ENCODE measurements around the gene TSBP1. TPM values are rescaled to one million over a fixed set of nuclear protein-coding genes. Genes with fewer than 3 reads are reported as not detected.

Gene TSBP1
- total RNA-seq, 2 donors from 2014 or later = not detected

DNA sequence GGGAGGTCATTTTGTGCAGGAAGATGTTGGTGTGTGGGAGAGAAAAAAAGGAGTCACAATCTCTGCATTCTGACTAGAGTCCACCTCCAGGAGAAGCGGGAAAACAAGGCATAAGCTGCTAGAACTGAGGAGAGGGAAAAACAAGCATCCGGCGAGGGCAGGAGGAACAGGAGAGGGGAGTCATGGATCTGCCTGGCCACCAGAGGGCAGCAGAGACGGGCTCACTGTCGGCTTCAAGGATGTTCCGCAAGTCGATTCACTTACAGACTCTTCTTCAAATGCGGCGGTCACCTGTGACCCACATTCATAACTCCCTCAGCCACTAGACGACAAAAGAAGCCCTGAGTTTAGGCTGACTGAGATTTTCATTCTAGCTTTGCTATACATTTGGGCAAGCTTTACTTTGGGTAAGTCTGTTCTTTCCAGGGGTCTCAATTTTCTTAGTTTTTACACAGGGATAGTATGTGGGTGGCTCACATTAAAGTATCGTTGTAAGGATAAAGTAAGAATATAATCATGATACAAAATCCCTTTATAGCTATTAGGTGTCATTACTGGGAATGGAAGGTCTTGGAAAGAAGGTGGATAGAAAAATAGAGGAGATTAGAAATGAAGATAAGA, 41.8 kb upstream of the TSBP1 start:
- H3K27ac Mint-ChIP-seq = no peak overlapping the region
- peaks cover 2% of the 10 kb centered on the region for H3K4me1 Mint-ChIP-seq
- peaks cover 50% of the 10 kb centered on the region for H3K27me3 Mint-ChIP-seq (ENCODE audit: insufficient read depth)

DNA sequence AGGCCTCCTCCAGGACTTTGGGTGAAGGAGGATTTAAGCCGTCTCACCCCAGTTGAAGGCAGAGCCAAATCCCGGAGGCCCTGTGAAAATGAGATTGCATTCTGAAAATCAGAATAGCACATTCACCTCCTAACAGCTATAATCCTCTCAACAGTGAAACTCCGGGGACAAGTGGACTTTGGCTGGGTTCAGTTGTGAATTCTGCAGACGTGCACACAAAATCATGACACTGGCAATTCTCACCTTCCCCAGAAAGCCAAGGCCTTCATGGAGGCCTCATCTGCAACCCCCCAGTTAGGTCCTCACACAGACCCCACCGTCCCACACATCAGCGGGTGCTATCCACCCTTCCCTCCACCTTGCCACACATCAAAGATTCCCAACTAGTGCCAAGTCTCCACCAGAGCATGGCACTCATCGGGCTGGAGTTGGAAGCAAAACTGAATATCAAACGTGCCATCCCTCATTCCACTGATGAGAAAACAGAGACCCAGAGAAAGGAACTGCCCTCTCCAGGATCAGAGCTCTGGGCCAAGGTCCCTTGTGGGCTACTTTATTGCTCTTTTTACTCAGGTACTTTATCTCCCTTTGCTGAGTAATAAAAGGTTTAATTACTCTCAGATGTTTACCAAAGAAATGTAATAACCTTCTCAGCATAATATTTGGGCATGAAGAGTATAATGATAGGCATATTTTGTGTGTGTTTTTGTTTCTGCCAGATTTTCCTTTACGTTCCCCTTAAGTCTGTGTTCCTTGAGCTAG, 40.0 kb upstream of the TSBP1 start:
- Histone ChIP-seq H3K27me3 (ENCODE audit: control insufficient read depth, insufficient read depth, low read length, poor library complexity, severe bottlenecking) (peaks cover 27% of the 10 kb centered on the region), H3K4me3 (ENCODE audit: low read length) (no peak overlapping the region), H3K36me3 (ENCODE audit: control insufficient read depth, insufficient read depth, low read length) (no peaks in the 10 kb centered on the region), H3K27ac (ENCODE audit: low read depth, low read length) (no peak overlapping the region), H3K9ac (ENCODE audit: extremely low read depth, low read length, poor library complexity, severe bottlenecking) (no peak overlapping the region), H3K4me1 (ENCODE audit: control insufficient read depth, insufficient read depth, low read length) (no peaks in the 10 kb centered on the region), H3K9me3 (ENCODE audit: control insufficient read depth, low read length) (no peaks in the 10 kb centered on the region)
- 89 to 90% methylated on average over 3 to 9 of the region's 9 CpGs for WGBS, 2 experiments (ENCODE audit: insufficient coverage in 1 of 2, insufficient read length in 1 of 2)
- H3K9me3 Mint-ChIP-seq = peaks cover 3% of the 10 kb centered on the region
- no peak for DNase-seq
- peaks cover 2% of the 10 kb centered on the region for H3K4me1 Mint-ChIP-seq
- TF ChIP-seq, protein P1, sequence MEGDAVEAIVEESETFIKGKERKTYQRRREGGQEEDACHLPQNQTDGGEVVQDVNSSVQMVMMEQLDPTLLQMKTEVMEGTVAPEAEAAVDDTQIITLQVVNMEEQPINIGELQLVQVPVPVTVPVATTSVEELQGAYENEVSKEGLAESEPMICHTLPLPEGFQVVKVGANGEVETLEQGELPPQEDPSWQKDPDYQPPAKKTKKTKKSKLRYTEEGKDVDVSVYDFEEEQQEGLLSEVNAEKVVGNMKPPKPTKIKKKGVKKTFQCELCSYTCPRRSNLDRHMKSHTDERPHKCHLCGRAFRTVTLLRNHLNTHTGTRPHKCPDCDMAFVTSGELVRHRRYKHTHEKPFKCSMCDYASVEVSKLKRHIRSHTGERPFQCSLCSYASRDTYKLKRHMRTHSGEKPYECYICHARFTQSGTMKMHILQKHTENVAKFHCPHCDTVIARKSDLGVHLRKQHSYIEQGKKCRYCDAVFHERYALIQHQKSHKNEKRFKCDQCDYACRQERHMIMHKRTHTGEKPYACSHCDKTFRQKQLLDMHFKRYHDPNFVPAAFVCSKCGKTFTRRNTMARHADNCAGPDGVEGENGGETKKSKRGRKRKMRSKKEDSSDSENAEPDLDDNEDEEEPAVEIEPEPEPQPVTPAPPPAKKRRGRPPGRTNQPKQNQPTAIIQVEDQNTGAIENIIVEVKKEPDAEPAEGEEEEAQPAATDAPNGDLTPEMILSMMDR (conservative IDR thresholded peaks at IDR 0.05) = no peak
- H3K27me3 Mint-ChIP-seq (ENCODE audit: insufficient read depth) = peaks cover 53% of the 10 kb centered on the region
- no peak overlapping the region for H3K27ac Mint-ChIP-seq
- H3K36me3 Mint-ChIP-seq (ENCODE audit: low read depth) = no peaks in the 10 kb centered on the region
- no peak overlapping the region for H3K4me3 Mint-ChIP-seq

More for the DNA sequence above, 41.8 kb upstream of the TSBP1 start:
- no peak overlapping the region for H3K9ac ChIP-seq (ENCODE audit: extremely low read depth, low read length, poor library complexity, severe bottlenecking)
- 16 to 18% methylated on average over 5 to 11 of the region's 11 CpGs for WGBS, 2 experiments (ENCODE audit: insufficient coverage in 1 of 2, insufficient read length in 1 of 2)
- no peaks in the 10 kb centered on the region for H3K4me1 ChIP-seq (ENCODE audit: control insufficient read depth, insufficient read depth, low read length)
- peaks cover 27% of the 10 kb centered on the region for H3K27me3 ChIP-seq (ENCODE audit: control insufficient read depth, insufficient read depth, low read length, poor library complexity, severe bottlenecking)
- no peaks in the 10 kb centered on the region for H3K36me3 ChIP-seq (ENCODE audit: control insufficient read depth, insufficient read depth, low read length)
- no peaks in the 10 kb centered on the region for H3K36me3 Mint-ChIP-seq (ENCODE audit: low read depth)
- no peak overlapping the region for H3K27ac ChIP-seq (ENCODE audit: low read depth, low read length)
- TF ChIP-seq, protein P1 (conservative IDR thresholded peaks at IDR 0.05) = peak; percentile 95
- peak; percentile 94 for DNase-seq
- peaks cover 3% of the 10 kb centered on the region for H3K9me3 Mint-ChIP-seq
- no peaks in the 10 kb centered on the region for H3K9me3 ChIP-seq (ENCODE audit: control insufficient read depth, low read length)
- no peak overlapping the region for H3K4me3 Mint-ChIP-seq
- H3K4me3 ChIP-seq (ENCODE audit: low read length) = no peak overlapping the region

DNA sequence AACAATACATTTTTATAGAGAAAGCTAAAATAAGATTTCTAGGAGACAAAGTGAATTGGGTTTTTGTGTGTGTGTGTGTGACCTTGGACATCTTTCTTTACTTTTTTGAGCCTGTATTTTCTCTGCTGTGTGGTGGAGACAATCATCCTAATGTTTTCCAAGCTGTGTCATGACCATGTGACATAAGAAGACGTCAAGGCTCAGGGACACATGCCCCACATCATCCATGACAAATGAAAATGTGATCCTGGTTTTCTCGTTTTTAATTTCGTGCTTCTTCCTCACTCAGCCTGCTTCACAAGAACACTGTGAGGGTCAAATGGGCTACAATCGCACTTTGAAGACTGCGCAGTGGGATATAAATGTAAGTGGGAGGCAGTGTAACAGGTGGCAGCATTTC, 39.2 kb upstream of the TSBP1 start:
- no peaks in the 10 kb centered on the region for H3K36me3 Mint-ChIP-seq (ENCODE audit: low read depth)

More for the DNA sequence above, 39.2 kb upstream of the TSBP1 start:
- Histone ChIP-seq H3K27ac (ENCODE audit: low read depth, low read length) (no peak overlapping the region), H3K27me3 (ENCODE audit: control insufficient read depth, insufficient read depth, low read length, poor library complexity, severe bottlenecking) (peaks cover 26% of the 10 kb centered on the region), H3K36me3 (ENCODE audit: control insufficient read depth, insufficient read depth, low read length) (no peaks in the 10 kb centered on the region), H3K4me3 (ENCODE audit: low read length) (no peak overlapping the region), H3K9ac (ENCODE audit: extremely low read depth, low read length, poor library complexity, severe bottlenecking) (no peak overlapping the region), H3K9me3 (ENCODE audit: control insufficient read depth, low read length) (no peaks in the 10 kb centered on the region), H3K4me1 (ENCODE audit: control insufficient read depth, insufficient read depth, low read length) (no peaks in the 10 kb centered on the region)
- Mint-ChIP-seq H3K4me1 (peaks cover 2% of the 10 kb centered on the region), H3K27me3 (ENCODE audit: insufficient read depth) (peaks cover 48% of the 10 kb centered on the region), H3K27ac (no peak overlapping the region), H3K4me3 (no peak overlapping the region), H3K9me3 (peaks cover 3% of the 10 kb centered on the region)
- no peak for DNase-seq
- 57 to 59% methylated on average over 3 to 5 of the region's 5 CpGs for WGBS, 2 experiments (ENCODE audit: insufficient coverage in 1 of 2, insufficient read length in 1 of 2)
- TF ChIP-seq, protein P1 (conservative IDR thresholded peaks at IDR 0.05) = no peak
